GM23338 (cell line): ENCODE measurements around the gene TAF11. TPM values are rescaled to one million over a fixed set of nuclear protein-coding genes. Genes with fewer than 3 reads are reported as not detected.

Source experiments
- ATAC-seq: fragments of 200-7000 bp; cut with Tn5 transposase; 3 replicates; pipeline ENCODE4 v1.9.1; 2020
- DNase-seq: peaks from one replicate; pipeline ENCODE4 v3.0.0-alpha.2; 2015; ENCODE audit warnings: low spot score
- H2AFZ ChIP-seq: fragments of 200-600 bp; sonication (generic); 2 replicates; pipeline ENCODE4 v1.8.0; 2016; ENCODE audit warnings: antibody characterized with exemption, mild to moderate bottlenecking, moderate library complexity
- H3F3A ChIP-seq: fragments of 200-600 bp; sonication (generic); replicated peaks from 2 replicates; pipeline ENCODE4 v1.8.0; 2017; ENCODE audit warnings: antibody characterized with exemption, mixed run types, low read depth
- H3K27ac ChIP-seq: fragments of 200-600 bp; sonication (generic); 2 replicates; pipeline ENCODE4 v1.6.1; 2016; ENCODE audit warnings: low read depth
- H3K27me3 ChIP-seq: fragments of 200-600 bp; sonication (generic); 2 replicates; pipeline ENCODE4 v1.8.0; 2016; ENCODE audit warnings: mild to moderate bottlenecking, mixed run types, moderate library complexity; ENCODE audit not compliant: insufficient read depth
- H3K36me3 ChIP-seq: fragments of 200-600 bp; sonication (generic); 2 replicates; pipeline ENCODE4 v1.8.0; 2016; ENCODE audit warnings: mild to moderate bottlenecking; ENCODE audit not compliant: insufficient read depth
- H3K4me1 ChIP-seq: fragments of 200-600 bp; sonication (generic); 2 replicates; pipeline ENCODE4 v1.8.0; 2016; ENCODE audit warnings: mild to moderate bottlenecking, moderate library complexity; ENCODE audit not compliant: insufficient read depth
- H3K4me2 ChIP-seq: fragments of 200-600 bp; sonication (generic); 2 replicates; pipeline ENCODE4 v1.7.1; 2017; ENCODE audit warnings: mixed run types
- H3K4me3 ChIP-seq: fragments of 200-600 bp; sonication (generic); 2 replicates; pipeline ENCODE4 v1.6.1; 2016; ENCODE audit warnings: mixed run types
- H3K79me2 ChIP-seq: fragments of 200-600 bp; sonication (generic); replicated peaks from 2 replicates; pipeline ENCODE4 v1.8.0; 2017; ENCODE audit warnings: mild to moderate bottlenecking; ENCODE audit not compliant: insufficient read depth
- H3K9me2 ChIP-seq: fragments of 200-600 bp; sonication (generic); 2 replicates; pipeline ENCODE4 v1.8.0; 2017; ENCODE audit not compliant: insufficient read depth
- H4K20me1 ChIP-seq: fragments of 200-600 bp; sonication (generic); replicated peaks from 2 replicates; pipeline ENCODE4 v1.8.0; 2017; ENCODE audit warnings: mild to moderate bottlenecking; ENCODE audit not compliant: insufficient read depth
- H3K27ac Mint-ChIP-seq: 2 replicates; pipeline ENCODE4 v1.8.0; 2020; ENCODE audit warnings: inconsistent platforms, mild to moderate bottlenecking, moderate library complexity, mixed read lengths
- H3K27me3 Mint-ChIP-seq: 3 replicates; pipeline ENCODE4 v1.8.0; 2022; ENCODE audit warnings: low read depth, mild to moderate bottlenecking, moderate library complexity, mixed read lengths, inconsistent platforms; ENCODE audit not compliant: insufficient read depth, poor library complexity
- H3K36me3 Mint-ChIP-seq: 3 replicates; pipeline ENCODE4 v1.8.0; 2021; ENCODE audit warnings: low read depth, mild to moderate bottlenecking, inconsistent platforms, moderate library complexity, mixed read lengths
- H3K4me1 Mint-ChIP-seq: 3 replicates; pipeline ENCODE4 v1.8.0; 2020; ENCODE audit warnings: mild to moderate bottlenecking, inconsistent platforms, mixed read lengths
- H3K4me3 Mint-ChIP-seq: 3 replicates; pipeline ENCODE4 v1.8.0; 2021; ENCODE audit warnings: moderate library complexity, mild to moderate bottlenecking, inconsistent platforms, mixed read lengths
- H3K9me3 Mint-ChIP-seq: 3 replicates; pipeline ENCODE4 v1.8.0; 2020; ENCODE audit warnings: moderate library complexity, mild to moderate bottlenecking, inconsistent platforms, mixed read lengths
- CREB1 ChIP-seq: fragments of 250-450 bp; sonication (Bioruptor Pico); IDR thresholded peaks from 2 replicates; pipeline ENCODE4 v1.5.0; 2020; ENCODE audit warnings: low read depth, mild to moderate bottlenecking, moderate library complexity
- CTCF ChIP-seq, 2 experiments: fragments of 200-600 bp in 1 of 2; sonication (generic) in 1 of 2; conservative IDR thresholded peaks; 2 replicates each; pipeline versions ENCODE4 v1.5.1 to v1.6.1; 2016 to 2017; ENCODE audit warnings: antibody characterized with exemption in 2 of 2, low read depth in 2 of 2, mild to moderate bottlenecking in 2 of 2, moderate library complexity in 1 of 2
- EZH2 ChIP-seq: fragments of 200-600 bp; sonication (generic); IDR thresholded peaks from one replicate; pipeline ENCODE4 v1.8.0; 2017; ENCODE audit warnings: antibody characterized with exemption, mild to moderate bottlenecking, low read depth; ENCODE audit not compliant: unreplicated experiment
- EZH2phosphoT487 ChIP-seq: fragments of 200-600 bp; sonication (generic); IDR thresholded peaks from one replicate; pipeline ENCODE4 v1.8.1; 2018; ENCODE audit warnings: antibody characterized with exemption; ENCODE audit not compliant: unreplicated experiment
- JUNB ChIP-seq: IDR thresholded peaks from one replicate; pipeline ENCODE4 v1.6.1; 2016; ENCODE audit warnings: antibody characterized with exemption; ENCODE audit not compliant: unreplicated experiment
- NANOG ChIP-seq: IDR thresholded peaks from 2 replicates; pipeline ENCODE4 v1.6.1; 2016; ENCODE audit warnings: antibody characterized with exemption, borderline replicate concordance
- POLR2AphosphoS5 ChIP-seq: IDR thresholded peaks from 2 replicates; pipeline ENCODE4 v1.6.1; 2016; ENCODE audit warnings: antibody characterized with exemption, low read depth
- REST ChIP-seq: IDR thresholded peaks from one replicate; pipeline ENCODE4 v1.6.1; 2018; ENCODE audit warnings: antibody characterized with exemption; ENCODE audit not compliant: unreplicated experiment
- STAT1 ChIP-seq: IDR thresholded peaks from one replicate; pipeline ENCODE4 v1.6.1; 2016; ENCODE audit warnings: antibody characterized with exemption; ENCODE audit not compliant: unreplicated experiment
- ZNF114 ChIP-seq: fragments of 250-450 bp; sonication (Bioruptor Pico); IDR thresholded peaks from 2 replicates; pipeline ENCODE4 v1.5.0; 2020; ENCODE audit warnings: mild to moderate bottlenecking, moderate library complexity
- polyA plus RNA-seq: library from polyadenylated mRNA; unstranded; fragments of >200 nt; fragmentation: Nextera tagmentation; extraction: Ambion mirVana; gene quantifications from 2 replicates; pipeline ENCODE4 v1.2.1, GENCODE V29; 2016
- total RNA-seq: library from RNA; depleted of rRNA; stranded (reverse); fragments of >200 nt; shearing (Covaris generic); gene quantifications from 2 replicates; pipeline ENCODE4 v1.2.3, GENCODE V29; 2014

Gene TAF11
- total and polyA plus RNA-seq, 2 experiments from 2014 or later = 51.1 to 65.3 TPM

DNA sequence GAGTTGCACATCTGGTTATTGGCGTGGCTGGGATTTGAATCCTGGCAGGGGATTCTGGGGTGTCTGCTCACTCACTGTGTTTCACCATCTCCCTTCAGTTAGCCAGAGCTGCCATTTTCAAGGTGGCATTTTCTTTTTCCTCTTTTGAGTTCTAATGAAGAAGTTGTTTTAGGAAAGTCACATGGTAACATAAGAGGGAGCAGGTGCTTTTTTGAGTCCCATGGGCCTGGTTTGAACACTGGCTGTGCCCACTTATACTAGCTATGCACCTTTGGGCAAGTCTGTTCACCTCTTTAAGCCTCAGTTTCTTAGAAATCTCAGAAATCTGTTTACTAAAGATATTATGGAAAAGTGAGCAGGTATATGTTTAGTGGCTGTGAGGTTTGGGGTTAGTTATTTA is 40.9 kb upstream of the TAF11 start:
- Histone ChIP-seq H3K4me1 (peaks cover 25% of the 10 kb centered on the region), H3K27me3 (no peaks in the 10 kb centered on the region), H4K20me1 (peaks cover 47% of the 10 kb centered on the region), H3K4me2 (no peak overlapping the region), H3F3A (no peaks in the 10 kb centered on the region), H3K27ac (no peak overlapping the region; the same call in 1 of the 2 replicates), H3K79me2 (peaks cover 41% of the 10 kb centered on the region), H2AFZ (no peak overlapping the region), H3K36me3 (no peaks in the 10 kb centered on the region), H3K4me3 (no peak overlapping the region), H3K9me2 (no peaks in the 10 kb centered on the region)
- no peak overlapping the region for H3K4me3 Mint-ChIP-seq
- H3K27me3 Mint-ChIP-seq = peaks cover 1% of the 10 kb centered on the region
- ATAC-seq = no peak
- no peaks in the 10 kb centered on the region for H3K36me3 Mint-ChIP-seq
- no peaks in the 10 kb centered on the region for H3K9me3 Mint-ChIP-seq
- TF ChIP-seq EZH2phosphoT487 (no peak), POLR2AphosphoS5 (no peak), CREB1 (CRISPR knock-in tag) (no peak), STAT1 (no peak), EZH2 (no peak), CTCF (conservative IDR thresholded peaks at IDR 0.05; ENCODE audit: low read depth in 2 of 2) (no peak), JUNB (no peak), NANOG (no peak), REST (no peak)
- H3K4me1 Mint-ChIP-seq = peaks cover 43% of the 10 kb centered on the region
- DNase-seq = no peak
- H3K27ac Mint-ChIP-seq = no peak overlapping the region

DNA sequence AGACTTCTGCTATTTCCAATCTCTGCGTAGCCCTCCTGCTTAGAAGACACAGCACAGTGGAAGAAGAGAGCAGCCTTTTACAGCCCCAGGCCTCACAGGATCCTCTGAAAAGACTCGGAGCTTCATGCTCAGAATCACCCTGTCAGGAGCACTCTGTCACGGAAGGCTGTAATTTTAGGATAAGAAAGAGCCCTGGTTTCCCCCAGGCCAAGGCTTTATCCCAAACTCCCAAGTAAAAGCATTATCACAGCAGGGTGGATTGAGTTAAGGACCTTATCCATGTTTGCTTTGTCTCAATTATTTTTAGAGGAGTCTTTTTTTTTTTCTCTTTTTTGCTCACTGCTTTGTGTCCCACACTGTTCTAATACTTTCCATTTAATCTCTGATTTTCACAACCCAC is 40.4 kb upstream of the TAF11 start:
- ATAC-seq (peak; percentile 76), DNase-seq (no peak)
- H3K27ac Mint-ChIP-seq = no peak overlapping the region
- Histone ChIP-seq H3K4me1 (peaks cover 25% of the 10 kb centered on the region), H3K27ac (no peak overlapping the region), H3K27me3 (no peaks in the 10 kb centered on the region), H4K20me1 (peaks cover 42% of the 10 kb centered on the region), H3K9me2 (no peaks in the 10 kb centered on the region), H3K36me3 (no peaks in the 10 kb centered on the region), H2AFZ (no peak overlapping the region), H3K79me2 (peaks cover 38% of the 10 kb centered on the region), H3K4me3 (no peak overlapping the region), H3F3A (no peaks in the 10 kb centered on the region), H3K4me2 (no peak overlapping the region)
- TF ChIP-seq ZNF114 (CRISPR knock-in tag) (no peak), NANOG (no peak), CREB1 (CRISPR knock-in tag) (no peak)
- H3K9me3 Mint-ChIP-seq = no peaks in the 10 kb centered on the region
- no peaks in the 10 kb centered on the region for H3K36me3 Mint-ChIP-seq
- peaks cover 47% of the 10 kb centered on the region for H3K4me1 Mint-ChIP-seq
- H3K4me3 Mint-ChIP-seq = no peak overlapping the region
- H3K27me3 Mint-ChIP-seq = peaks cover 1% of the 10 kb centered on the region
